Measurements from ENCODE around the gene PAF1. TPM values are rescaled to one million over a fixed set of nuclear protein-coding genes. Genes with fewer than 3 reads are reported as not detected.

The PAF1 gene
- polyA plus RNA-seq, 1 donor (not counting 4 experiments of a cell fraction or from before 2014, with no cell fraction given), result 39.4 TPM

DNA sequence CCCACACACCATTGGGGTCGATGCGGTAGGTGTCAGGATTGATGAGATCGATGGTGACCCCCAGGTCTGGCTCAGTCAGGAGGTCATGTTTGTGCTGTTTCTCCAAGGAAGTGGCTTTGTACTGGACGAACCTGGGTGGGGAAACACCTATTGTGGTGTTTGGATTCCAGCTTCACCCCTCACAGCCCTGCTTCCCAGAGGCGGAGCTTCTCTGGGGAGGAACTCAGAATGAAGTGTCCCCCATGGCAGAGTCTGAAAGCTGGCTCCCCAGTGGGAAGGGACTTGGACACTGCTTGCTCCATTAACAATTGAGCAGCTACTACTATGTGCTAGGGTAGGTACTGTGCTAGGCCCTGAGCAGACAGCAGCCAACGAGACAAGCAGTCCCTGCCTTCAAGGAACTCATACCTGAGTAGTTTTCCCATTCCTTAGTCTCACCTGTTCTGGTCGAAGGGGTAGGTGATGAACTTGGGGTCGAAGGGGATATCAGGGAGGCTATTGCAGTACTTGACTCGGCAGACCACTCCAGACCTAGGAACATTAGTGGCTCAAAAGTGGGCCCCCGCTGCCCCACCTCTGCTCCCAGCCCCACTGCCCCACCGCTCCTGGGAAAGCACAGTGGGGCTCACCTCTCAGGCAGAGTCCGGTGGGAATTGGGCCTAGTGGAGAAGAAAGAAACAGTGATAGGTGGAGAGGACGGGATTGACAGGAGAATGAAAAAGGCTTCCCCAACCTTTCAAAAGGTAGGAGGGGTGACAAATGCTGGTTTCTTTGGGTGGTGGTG is 1.1 kb downstream of the PAF1 start:
- H3K36me3 ChIP-seq (ENCODE audit: control insufficient read depth in 2 of 2, extremely low read depth in 1 of 2, insufficient read depth in 2 of 2, low read length in 2 of 2), result peaks cover 43 to 46% of the 10 kb centered on the region in 2 experiments
- DNase-seq (ENCODE audit: low read depth, low spot score), result no peak
- no peak for FAIRE-seq

DNA sequence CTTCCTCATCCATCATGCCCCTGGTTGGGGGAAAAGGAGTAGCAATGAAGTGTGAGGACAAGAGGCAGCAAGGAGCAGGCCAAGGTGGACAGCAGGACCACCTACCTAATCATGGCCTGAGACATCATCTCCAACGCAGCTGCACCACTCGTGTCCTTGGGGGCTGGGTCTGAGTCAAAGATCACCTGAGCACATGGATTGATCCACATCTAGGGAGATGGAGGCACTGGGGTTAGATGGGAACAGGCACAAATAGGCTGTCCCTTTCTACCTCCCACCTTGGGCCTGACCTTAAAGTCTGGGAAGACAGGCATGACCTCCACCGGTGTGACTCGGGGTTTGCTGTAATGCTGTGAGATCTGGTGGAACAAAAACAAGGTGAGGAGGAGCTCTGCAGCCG is 2.2 kb downstream of the PAF1 start:
- peaks cover 15% of the 10 kb centered on the region for H3K4me1 ChIP-seq (ENCODE audit: control insufficient read depth, extremely low read depth, insufficient read depth, low read length)
- peaks cover 46 to 50% of the 10 kb centered on the region in 2 experiments for H3K36me3 ChIP-seq (ENCODE audit: control insufficient read depth in 2 of 2, extremely low read depth in 1 of 2, insufficient read depth in 2 of 2, low read length in 2 of 2)
- peaks cover 3% of the 10 kb centered on the region for H3K9me1 ChIP-seq (ENCODE audit: control insufficient read depth, extremely low read depth, insufficient read depth, low read length)
- no peaks in the 10 kb centered on the region for H4K20me1 ChIP-seq (ENCODE audit: control insufficient read depth, extremely low read depth, insufficient read depth, low read length)
- no peak overlapping the region for H3K27ac ChIP-seq (ENCODE audit: control insufficient read depth, insufficient read depth, low read length)
- no peak overlapping the region for H3K4me2 ChIP-seq (ENCODE audit: control insufficient read depth, extremely low read depth, insufficient read depth, low read depth, low read length)
- DNase-seq (ENCODE audit: low read depth, low spot score), result no peak
- FAIRE-seq, result no peak
- no peaks in the 10 kb centered on the region for H3K27me3 ChIP-seq (ENCODE audit: control insufficient read depth, extremely low read depth, insufficient read depth, low read length)
- H2AFZ ChIP-seq (ENCODE audit: control insufficient read depth, low read length), result no peak overlapping the region
- dilution Hi-C loops (cut with MboI; ENCODE audit: extremely low pct_ligation_motif_present, low sequenced_read_pairs), result no loop called here
- H3K9me3 ChIP-seq (ENCODE audit: control insufficient read depth, low read depth, low read length), result no peaks in the 10 kb centered on the region
- H3K9ac ChIP-seq (ENCODE audit: control insufficient read depth, extremely low read depth, insufficient read depth, low read length), result no peak overlapping the region
- no peak overlapping the region for H3K4me3 ChIP-seq (ENCODE audit: control insufficient read depth in 2 of 3, extremely low read depth in 1 of 3, insufficient read depth in 2 of 3, low read depth in 1 of 3, low read length in 3 of 3)
- H3K79me2 ChIP-seq (ENCODE audit: control insufficient read depth, insufficient read depth, low read length), result peaks cover 20% of the 10 kb centered on the region
- TF ChIP-seq, protein P1, sequence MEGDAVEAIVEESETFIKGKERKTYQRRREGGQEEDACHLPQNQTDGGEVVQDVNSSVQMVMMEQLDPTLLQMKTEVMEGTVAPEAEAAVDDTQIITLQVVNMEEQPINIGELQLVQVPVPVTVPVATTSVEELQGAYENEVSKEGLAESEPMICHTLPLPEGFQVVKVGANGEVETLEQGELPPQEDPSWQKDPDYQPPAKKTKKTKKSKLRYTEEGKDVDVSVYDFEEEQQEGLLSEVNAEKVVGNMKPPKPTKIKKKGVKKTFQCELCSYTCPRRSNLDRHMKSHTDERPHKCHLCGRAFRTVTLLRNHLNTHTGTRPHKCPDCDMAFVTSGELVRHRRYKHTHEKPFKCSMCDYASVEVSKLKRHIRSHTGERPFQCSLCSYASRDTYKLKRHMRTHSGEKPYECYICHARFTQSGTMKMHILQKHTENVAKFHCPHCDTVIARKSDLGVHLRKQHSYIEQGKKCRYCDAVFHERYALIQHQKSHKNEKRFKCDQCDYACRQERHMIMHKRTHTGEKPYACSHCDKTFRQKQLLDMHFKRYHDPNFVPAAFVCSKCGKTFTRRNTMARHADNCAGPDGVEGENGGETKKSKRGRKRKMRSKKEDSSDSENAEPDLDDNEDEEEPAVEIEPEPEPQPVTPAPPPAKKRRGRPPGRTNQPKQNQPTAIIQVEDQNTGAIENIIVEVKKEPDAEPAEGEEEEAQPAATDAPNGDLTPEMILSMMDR (optimal IDR thresholded peaks at IDR 0.05 in 1 of 3, IDR thresholded peaks at IDR 0.05 in 1 of 3, conservative IDR thresholded peaks at IDR 0.05 in 1 of 3; ENCODE audit: extremely low read depth in 1 of 3, insufficient read depth in 2 of 3, low read length in 3 of 3), result no peak
- TF ChIP-seq EZH2 (IDR thresholded peaks at IDR 0.05; ENCODE audit: low read length), result no peak

More for the DNA sequence above, 1.1 kb downstream of the PAF1 start:
- peaks cover 20% of the 10 kb centered on the region for H3K79me2 ChIP-seq (ENCODE audit: control insufficient read depth, insufficient read depth, low read length)
- no peaks in the 10 kb centered on the region for H3K27me3 ChIP-seq (ENCODE audit: control insufficient read depth, extremely low read depth, insufficient read depth, low read length)
- H3K4me3 ChIP-seq (ENCODE audit: control insufficient read depth in 2 of 3, extremely low read depth in 1 of 3, insufficient read depth in 2 of 3, low read depth in 1 of 3, low read length in 3 of 3), result peak overlapping the region; percentile 60 to 78 (median 76)
- dilution Hi-C loops (cut with MboI; ENCODE audit: extremely low pct_ligation_motif_present, low sequenced_read_pairs), result no loop called here
- H3K4me2 ChIP-seq (ENCODE audit: control insufficient read depth, extremely low read depth, insufficient read depth, low read depth, low read length), result peak overlapping the region; percentile 79
- no peaks in the 10 kb centered on the region for H4K20me1 ChIP-seq (ENCODE audit: control insufficient read depth, extremely low read depth, insufficient read depth, low read length)
- TF ChIP-seq, protein P1 (optimal IDR thresholded peaks at IDR 0.05 in 1 of 3, IDR thresholded peaks at IDR 0.05 in 1 of 3, conservative IDR thresholded peaks at IDR 0.05 in 1 of 3; ENCODE audit: extremely low read depth in 1 of 3, insufficient read depth in 2 of 3, low read length in 3 of 3), result no peak
- TF ChIP-seq EZH2 (IDR thresholded peaks at IDR 0.05; ENCODE audit: low read length), result no peak
- H3K4me1 ChIP-seq (ENCODE audit: control insufficient read depth, extremely low read depth, insufficient read depth, low read length), result peaks cover 15% of the 10 kb centered on the region
- H3K27ac ChIP-seq (ENCODE audit: control insufficient read depth, insufficient read depth, low read length), result peak overlapping the region; percentile 92
- no peak overlapping the region for H2AFZ ChIP-seq (ENCODE audit: control insufficient read depth, low read length)
- peak overlapping the region; percentile 95 for H3K9ac ChIP-seq (ENCODE audit: control insufficient read depth, extremely low read depth, insufficient read depth, low read length)
- H3K9me1 ChIP-seq (ENCODE audit: control insufficient read depth, extremely low read depth, insufficient read depth, low read length), result peaks cover 3% of the 10 kb centered on the region
- H3K9me3 ChIP-seq (ENCODE audit: control insufficient read depth, low read depth, low read length), result no peaks in the 10 kb centered on the region

Data from keratinocyte (primary cell).